Raji (cell line): ENCODE data around the gene ABHD12.

ENCODE experiments used
- POLR2A ChIP-seq: IDR thresholded peaks from 2 replicates; pipeline ENCODE4 v1.6.1; 2011; ENCODE audit warnings: low read depth, low read length, control low read depth; ENCODE audit not compliant: insufficient read depth

ABHD12 gene

DNA sequence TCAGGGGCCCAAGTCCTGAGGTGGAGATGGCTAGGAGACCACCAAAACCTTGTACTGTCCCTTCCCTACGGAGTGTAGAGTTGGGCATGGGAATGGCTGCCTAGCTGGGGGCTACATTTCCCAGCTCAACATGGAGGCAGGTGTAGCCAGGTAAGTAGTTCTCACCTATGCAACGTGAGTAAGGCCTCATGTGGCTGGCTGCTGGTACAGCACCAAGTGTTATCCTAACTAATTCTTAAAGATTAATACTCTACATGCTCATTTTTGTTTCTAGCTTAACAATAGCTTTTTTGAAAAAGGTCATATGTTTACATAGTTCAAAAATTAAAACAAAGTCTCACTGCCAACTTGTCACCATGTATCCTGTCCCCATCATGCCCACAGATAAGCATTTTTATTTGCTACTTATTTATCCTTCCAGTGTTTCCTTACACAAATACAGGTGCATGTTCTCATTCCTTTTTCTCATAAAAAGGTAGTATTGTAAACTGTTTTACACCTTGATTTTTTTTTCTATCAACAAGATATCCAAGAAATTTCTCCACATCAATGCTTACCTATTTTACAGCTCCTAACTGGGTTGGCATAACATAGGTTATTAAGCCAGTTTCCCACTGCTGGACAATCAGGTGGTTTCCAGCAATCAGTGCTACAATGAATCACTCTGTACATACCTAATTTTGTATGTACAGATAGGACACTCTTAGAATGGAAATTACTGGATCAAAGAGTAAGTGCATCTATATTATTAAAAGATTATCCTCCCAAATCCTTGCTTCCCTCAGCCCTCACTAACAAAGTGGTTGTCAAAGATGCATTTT lies 25.5 kb downstream of the ABHD12 start:
- no peak for TF ChIP-seq POLR2A

DNA sequence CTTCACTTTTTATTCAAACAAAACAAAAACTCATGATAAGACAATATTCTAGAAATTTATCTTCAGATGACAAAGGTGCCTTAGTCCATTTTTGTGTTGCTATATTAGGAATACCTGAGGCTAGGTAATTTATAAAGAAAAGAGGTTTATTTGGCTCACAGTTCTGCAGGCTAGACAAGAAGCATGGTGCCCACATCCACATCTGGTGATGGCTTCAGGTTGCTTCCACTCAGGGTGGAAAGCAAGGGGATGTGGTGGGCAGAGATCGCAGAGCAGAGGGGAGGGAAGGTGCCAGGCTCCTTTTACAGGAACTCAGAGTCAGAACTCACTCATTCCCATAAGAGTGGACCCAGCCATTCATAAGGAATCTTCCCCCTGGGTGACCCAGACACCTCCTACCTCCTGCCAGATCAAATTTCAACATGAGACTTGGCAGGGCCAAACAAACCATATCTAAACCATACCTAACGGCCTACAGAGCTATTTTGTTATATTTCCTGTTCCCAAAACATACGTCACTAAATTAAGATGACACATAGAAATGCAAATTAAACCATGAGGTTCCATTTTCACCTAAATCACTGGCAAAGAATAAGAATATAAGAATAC lies 26.4 kb downstream of the ABHD12 start:
- TF ChIP-seq POLR2A: no peak

DNA sequence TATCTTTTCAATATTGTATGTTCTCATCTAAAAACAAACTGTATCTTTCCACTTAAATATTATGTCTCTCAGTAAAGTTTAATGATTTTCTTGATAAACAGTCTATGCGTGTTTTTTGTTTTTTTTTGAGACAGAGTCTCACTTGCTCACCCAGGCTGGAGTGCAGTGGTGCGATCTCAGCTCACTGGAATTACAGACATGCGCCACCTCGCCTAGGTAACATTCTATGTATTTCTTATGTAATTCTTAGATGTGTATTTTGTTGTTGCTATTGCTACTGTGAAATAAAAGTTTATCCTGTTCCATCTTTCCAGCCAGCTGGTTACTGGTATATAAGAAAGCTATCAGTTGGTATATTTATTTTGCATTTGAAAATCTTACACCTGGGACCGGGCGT lies 29.4 kb downstream of the ABHD12 start:
- no peak for TF ChIP-seq POLR2A

DNA sequence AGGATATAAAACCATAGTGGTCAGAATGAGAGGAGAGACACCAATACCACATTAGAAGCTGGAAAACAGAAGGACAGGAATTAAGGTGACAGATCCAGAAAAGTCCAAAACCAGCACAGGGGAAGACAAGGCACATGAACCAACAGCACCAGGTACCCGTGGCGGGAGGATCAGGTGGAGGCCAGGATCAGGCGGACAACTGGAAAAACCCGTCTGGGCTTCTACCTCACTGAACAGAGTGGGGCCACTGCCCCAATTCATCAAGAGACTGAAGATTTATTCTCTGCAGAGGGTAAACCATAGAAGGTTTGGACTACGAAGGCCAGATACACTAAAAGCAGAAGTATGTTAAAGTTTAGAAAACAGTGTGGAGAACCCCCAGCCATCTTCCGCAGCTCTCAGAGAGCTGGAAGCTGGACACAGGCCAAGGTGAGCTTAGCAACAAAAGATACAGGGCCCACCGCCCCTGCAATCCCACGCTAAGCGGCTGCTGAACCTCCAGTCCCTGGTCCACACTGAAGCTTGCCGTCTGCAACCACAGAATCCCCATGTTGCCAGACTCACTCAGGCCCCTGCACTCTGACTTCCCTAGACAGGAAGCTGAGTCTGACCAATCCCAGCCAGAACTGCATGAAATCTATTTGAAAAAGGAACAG lies 29.9 kb downstream of the ABHD12 start:
- no peak for TF ChIP-seq POLR2A

DNA sequence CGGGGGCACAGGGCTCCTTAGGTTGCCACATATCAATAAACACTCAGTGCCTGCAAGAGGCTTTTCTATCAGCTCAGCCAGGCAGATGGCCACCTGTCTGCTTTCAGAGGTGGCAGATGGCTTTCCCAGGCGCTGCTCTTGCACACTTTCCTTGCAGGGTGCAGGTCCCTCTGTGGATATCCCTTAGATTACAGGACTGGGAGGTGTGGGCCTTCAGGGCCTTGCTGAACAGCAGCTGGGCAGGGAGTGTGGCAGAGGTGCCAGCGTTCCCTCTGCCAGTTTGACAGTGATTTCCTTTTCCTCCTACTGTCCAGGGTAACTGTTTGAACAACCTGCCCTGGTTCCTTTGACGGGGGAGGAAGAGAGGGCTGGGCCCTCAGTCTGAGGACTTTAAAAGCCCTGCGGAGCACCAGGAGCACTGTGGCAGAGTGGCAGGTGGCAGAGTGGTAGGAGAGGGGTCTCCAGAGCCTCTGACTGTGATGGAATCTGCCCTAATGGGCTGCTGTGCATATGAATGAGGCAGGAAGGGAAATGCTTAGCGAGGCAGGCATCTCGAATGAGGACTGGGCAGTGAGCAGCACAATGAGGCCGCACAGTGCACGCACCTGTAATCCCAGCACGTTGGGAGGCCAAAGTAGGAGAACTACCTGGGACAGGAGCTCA lies 34.2 kb downstream of the ABHD12 start:
- TF ChIP-seq POLR2A: no peak

DNA sequence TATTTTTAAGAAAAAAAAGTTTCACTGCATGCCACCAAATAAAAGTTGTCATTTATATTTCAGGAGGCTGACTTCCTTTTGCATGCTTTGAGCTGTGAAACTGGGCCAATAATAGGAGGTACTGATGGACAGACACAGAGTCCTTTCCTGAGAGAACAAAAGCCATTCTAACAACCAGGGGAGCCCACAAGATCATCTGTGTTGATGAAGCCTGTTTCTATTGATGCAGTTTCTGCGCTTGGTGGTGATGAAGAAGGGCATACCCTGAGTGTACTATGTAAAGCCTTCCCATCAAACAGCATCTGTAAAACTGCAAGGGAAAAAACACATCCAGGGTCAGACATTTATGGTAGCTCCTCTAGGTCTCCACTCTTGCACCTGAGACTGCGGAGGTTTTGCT lies 34.8 kb downstream of the ABHD12 start:
- no peak for TF ChIP-seq POLR2A

DNA sequence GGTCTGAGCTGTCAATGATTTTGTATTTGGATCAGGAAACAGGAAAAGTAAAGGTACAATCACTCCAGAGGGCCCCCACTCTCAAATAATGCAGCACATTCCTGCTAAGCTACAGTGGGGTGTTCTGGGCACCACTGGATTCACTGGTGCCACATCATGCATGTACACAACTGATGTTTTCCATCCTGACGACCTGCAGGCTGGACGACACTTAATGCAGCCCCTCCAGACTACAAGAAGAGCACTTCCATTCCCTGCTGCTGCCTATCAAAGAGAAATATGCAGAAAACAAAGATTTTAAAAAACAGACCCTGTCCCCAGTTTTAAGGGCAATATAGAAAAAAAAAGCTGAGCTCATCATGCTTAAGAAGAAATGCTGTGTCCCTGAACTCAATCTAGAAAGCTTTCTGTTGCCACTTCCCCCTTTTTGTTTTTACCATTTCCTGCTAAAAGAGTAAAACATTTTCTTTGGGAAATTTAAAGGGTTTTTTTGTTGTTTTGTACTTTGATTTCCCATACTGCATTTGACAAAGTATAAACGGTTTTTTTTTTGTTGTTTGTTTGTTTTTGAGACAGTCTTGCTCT lies 35.5 kb downstream of the ABHD12 start:
- no peak for TF ChIP-seq POLR2A

DNA sequence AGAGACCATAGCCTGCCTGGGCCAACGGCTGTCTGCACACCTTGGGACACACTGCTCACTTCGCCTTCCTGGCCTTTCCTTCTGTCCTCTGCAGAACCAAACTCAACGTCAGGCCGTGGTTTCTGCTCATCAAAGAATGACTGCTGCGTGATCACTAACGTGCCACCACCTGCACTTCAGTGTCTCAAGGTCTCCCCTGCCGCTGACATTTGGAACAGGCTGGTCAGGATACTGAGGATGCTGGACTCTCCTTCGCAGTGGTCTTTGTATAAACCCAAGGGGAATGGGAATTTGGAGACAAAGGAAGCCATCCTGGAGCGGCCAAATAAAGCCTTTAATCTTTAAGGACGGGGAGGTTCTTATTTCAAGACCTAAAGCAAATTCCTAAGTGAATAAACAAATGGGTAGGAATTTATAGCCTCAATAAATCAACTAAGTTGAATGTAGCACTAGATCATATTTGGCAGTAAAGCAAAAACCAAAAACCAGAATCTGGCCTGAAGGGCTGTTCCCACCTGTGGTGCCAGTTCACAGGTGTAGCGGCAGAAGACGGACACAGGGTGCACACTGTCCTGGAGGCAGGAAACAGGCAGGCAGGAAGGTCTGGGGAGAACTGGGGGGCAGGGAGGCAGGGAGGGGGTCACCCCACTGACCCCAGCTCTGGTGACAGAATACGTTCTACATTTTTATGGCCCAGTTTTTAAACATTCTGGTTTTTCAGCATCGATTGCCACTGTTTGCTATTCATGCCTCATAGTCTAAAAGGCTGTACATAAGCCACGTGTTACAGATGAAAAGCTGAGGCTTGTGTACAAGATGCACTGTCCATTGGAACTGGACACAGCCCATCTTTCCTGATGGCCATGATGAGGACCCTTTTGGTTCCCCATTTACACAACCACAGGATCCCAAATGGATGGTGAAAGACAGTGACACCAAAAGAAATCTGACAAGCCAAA lies 36.6 kb downstream of the ABHD12 start:
- TF ChIP-seq POLR2A: no peak

DNA sequence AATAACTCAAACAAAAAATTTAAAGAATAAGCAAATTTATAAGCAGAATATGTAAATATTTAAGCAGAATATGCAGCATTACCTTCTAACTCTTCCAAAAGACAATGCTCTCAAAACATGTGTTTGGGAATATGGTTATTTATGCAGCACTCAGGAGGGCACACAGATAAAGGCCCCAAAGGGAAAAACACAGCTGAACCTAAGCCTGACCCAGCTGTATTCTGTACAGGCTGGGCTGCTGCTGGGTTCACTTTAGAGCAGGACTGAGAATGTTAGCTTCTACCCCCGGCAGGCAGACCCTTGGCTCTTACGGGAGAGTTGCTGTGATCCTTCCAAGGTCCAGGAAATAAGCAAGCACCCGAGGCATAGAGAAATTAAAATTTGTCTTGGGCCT lies 37.3 kb downstream of the ABHD12 start:
- no peak for TF ChIP-seq POLR2A

DNA sequence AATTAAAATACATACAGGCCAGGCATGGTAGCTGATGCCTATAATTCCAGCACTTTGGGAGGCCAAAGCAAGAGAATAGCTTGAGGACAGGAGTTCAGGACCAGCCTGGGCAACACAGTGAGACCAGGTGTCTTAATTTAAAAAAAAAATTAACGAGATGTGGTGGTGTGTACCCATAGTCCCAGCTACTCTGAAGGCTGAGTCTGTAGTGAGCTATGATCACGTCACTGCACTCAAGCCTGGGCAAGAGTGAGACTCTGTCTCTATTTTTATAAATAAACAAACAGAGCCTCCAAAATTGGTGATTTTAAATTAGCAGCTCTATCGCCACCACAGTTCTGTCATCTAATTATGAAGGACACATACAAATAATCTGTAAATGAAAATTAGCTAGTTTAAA lies 37.9 kb downstream of the ABHD12 start:
- no peak for TF ChIP-seq POLR2A

DNA sequence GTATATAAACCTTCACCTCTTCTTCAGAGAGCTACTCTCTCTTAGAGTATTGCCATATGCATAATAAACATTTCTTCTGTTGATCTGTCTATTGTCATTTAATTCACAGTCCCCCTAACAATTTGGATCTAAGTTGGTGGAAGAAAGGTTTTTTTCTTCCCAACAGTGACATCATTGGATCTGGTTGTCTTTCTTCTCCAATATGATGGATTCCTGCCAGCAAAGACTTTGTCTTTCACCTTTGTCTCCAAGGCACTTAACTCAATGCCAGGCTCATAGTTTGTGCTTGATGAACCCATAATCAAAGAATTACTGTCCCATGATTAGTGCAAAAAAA lies 39.6 kb downstream of the ABHD12 start:
- TF ChIP-seq POLR2A: no peak

DNA sequence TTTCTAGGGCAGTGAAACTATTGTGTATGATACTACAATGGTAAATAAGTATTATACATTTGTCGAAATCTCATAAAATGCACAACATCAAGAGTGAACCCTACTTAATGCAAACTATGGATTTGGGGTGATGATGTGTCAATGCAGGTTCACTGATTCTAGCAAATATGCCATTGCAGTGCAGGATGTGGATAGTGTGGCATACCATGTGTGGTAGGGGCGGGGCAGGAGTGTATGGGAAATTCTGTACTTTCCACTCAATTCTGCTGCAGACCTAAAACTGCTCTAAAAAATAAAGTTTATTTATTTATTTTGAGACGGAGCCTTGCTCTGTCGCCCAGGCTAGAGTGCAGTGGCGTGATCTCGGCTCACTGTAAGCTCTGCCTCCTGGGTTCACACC lies 44.3 kb downstream of the ABHD12 start:
- no peak for TF ChIP-seq POLR2A

DNA sequence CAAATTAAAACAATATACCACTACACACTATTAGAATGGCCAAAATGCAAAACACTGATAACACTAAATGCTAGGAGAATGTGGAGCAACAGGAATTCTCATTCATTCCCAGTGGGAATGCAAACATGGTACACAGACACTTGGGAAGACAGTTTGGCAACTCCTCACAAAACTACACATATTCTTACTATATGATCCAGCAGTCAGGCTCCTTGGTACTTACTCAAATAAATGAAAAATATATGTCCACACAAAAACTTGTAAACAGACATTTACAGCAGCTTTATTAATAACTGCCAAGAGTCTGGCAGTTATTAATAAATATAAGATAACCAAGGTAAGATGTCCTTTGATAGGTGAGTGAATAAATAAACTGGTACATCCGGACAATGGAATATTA lies 44.9 kb downstream of the ABHD12 start:
- no peak for TF ChIP-seq POLR2A

DNA sequence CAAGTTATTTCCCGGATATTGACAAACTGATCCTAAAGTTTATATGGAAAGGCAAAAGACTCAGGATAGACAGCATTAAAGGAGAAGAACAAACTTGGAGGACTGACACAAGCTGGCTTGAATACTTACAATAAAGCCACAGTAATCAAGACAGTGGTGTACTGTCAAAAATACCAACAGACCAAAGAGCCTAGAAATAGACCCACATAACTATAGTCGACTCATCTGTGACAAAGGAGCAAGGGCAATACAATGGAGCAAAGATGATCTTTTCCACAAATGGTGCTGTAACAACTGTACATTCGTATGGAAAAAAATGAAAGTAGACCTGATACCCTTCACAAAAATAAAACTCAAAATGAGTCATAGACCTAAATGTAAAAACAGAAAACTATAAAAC lies 46.0 kb downstream of the ABHD12 start:
- TF ChIP-seq POLR2A: no peak

DNA sequence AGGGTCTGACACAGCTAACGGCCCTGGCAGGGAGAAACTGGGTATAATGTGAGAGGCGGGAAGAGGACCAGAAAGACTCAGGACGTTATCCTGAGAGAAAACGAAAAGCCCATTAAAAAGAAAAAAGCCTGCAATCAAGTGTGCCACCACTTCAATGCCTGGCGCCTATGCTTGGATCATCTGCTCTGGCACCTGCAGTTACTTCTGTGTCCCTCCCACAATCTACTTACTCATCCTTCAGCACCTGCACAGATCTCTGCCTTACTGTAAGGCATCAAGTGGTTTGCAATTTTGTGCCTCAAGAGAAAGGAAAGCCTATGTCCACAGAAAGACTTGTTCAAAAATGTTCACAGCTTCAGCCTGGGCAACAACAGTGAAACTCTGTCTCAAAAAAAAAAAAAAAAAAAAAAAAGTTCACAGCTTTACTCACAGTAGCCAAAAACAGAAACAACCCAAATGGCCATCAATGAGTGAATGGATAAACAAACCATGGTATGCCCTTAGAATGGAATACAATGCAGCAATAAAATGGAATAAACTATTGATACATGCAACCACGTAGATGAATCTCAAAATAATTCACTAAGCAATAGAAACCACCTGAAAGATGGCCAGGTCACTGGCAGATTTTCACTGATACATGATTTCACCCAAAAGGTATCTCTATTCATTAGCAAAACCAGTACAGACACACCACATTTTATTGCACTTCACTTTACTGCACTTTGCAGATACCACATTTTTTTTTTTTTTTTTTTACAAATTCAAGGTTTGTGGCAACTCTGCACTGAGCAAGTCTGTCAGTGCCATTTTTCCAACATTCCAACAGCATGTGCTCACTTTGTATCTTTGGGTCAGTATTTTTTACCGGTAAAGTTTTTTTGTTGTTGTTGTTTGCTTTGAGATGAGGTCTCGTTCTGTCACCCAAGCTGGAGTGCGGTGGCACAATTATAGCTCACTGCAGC lies 48.6 kb downstream of the ABHD12 start:
- no peak for TF ChIP-seq POLR2A
